HepG2 (cell line): ENCODE results near the gene VAV2. TPM values are rescaled to one million over a fixed set of nuclear protein-coding genes. Genes with fewer than 3 reads are reported as not detected.

Experiments used
- ESRRA ChIP-seq: sonication (generic); formaldehyde crosslinking; IDR thresholded peaks from 2 replicates; pipeline ENCODE4 v1.5.1; 2020; ENCODE audit warnings: mild to moderate bottlenecking, low read depth, missing genetic modification reagents
- HOXA3 ChIP-seq: sonication (generic); formaldehyde crosslinking; IDR thresholded peaks from 2 replicates; pipeline ENCODE4 v1.5.0; 2020; ENCODE audit warnings: missing genetic modification reagents
- HOXD1 ChIP-seq: sonication (generic); formaldehyde crosslinking; IDR thresholded peaks from 2 replicates; pipeline ENCODE4 v1.5.0; 2020; ENCODE audit warnings: missing genetic modification reagents
- KDM5A ChIP-seq: fragments of 200-600 bp; sonication (generic); IDR thresholded peaks from 2 replicates; pipeline ENCODE4 v1.7.0; 2018; ENCODE audit warnings: antibody characterized with exemption, mild to moderate bottlenecking, low read length, borderline replicate concordance
- NKX3-1 ChIP-seq: sonication (generic); formaldehyde crosslinking; IDR thresholded peaks from 2 replicates; pipeline ENCODE4 v1.5.0; 2020; ENCODE audit warnings: missing genetic modification reagents
- ZFAT ChIP-seq: sonication (generic); formaldehyde crosslinking; conservative IDR thresholded peaks from 2 replicates; pipeline ENCODE4 v1.8.1; 2023; ENCODE audit warnings: missing genetic modification reagents, inconsistent platforms
- ZFP36 ChIP-seq: fragments of 150-350 bp; IDR thresholded peaks from 2 replicates; pipeline ENCODE4 v1.6.1; 2018; ENCODE audit warnings: borderline replicate concordance, low read length, low read depth; ENCODE audit not compliant: partially characterized antibody
- ZNF337 ChIP-seq: sonication (generic); formaldehyde crosslinking; IDR thresholded peaks from 2 replicates; pipeline ENCODE4 v1.5.1; 2020; ENCODE audit warnings: missing genetic modification reagents, low read depth, mild to moderate bottlenecking, borderline replicate concordance
- ZNF431 ChIP-seq: sonication (generic); formaldehyde crosslinking; IDR thresholded peaks from 2 replicates; pipeline ENCODE4 v1.9.0; 2022; ENCODE audit warnings: missing genetic modification reagents, low read depth, mild to moderate bottlenecking, borderline replicate concordance
- ZNF510 ChIP-seq: sonication (generic); formaldehyde crosslinking; IDR thresholded peaks from 2 replicates; pipeline ENCODE4 v1.4.0; 2020; ENCODE audit warnings: low read depth, mild to moderate bottlenecking, missing genetic modification reagents
- ZNF543 ChIP-seq: sonication (generic); formaldehyde crosslinking; IDR thresholded peaks from 2 replicates; pipeline ENCODE4 v1.4.0; 2020; ENCODE audit warnings: mild to moderate bottlenecking, missing genetic modification reagents
- ZNF564 ChIP-seq: sonication (generic); formaldehyde crosslinking; IDR thresholded peaks from 2 replicates; pipeline ENCODE4 v1.8.1; 2023; ENCODE audit warnings: mild to moderate bottlenecking, missing genetic modification reagents
- ZSCAN25 ChIP-seq: sonication (generic); formaldehyde crosslinking; IDR thresholded peaks from 2 replicates; pipeline ENCODE4 v1.8.0; 2022; ENCODE audit warnings: mild to moderate bottlenecking, missing genetic modification reagents
- polyA plus RNA-seq, 8 experiments: library from polyadenylated mRNA; depleted of rRNA in 3 of 8; stranded (reverse) in 7 of 8; unstranded in 1 of 8; fragments of >200 nt; fragmentation: Illumina TruSeq in 4 of 8; extraction: Trizol in 4 of 8; gene quantifications; 2 replicates each; pipeline versions ENCODE4 v1.2.1 to v1.2.3, GENCODE V29; 2011 to 2016; ENCODE audit warnings: low read depth in 4 of 8, missing spikeins in 1 of 8, mixed read lengths in 1 of 8; ENCODE audit not compliant: insufficient read depth in 1 of 8
- total RNA-seq, 5 experiments: library from RNA; depleted of rRNA; stranded (reverse); fragments of >200 nt; fragmentation: Illumina TruSeq; extraction: Trizol; gene quantifications; 2 replicates each; pipeline ENCODE4 v1.2.3, GENCODE V29; 2016; ENCODE audit warnings: low read depth in 1 of 5
- TF ChIP-seq, protein P1 (sequence below): sonication (generic); formaldehyde crosslinking; IDR thresholded peaks from 2 replicates; pipeline ENCODE4 v1.5.1; 2020; ENCODE audit warnings: mild to moderate bottlenecking, moderate library complexity, missing genetic modification reagents
- TF ChIP-seq, protein P2 (sequence below): sonication (generic); formaldehyde crosslinking; IDR thresholded peaks from 2 replicates; pipeline ENCODE4 v1.4.0; 2020; ENCODE audit warnings: mild to moderate bottlenecking, missing genetic modification reagents
- TF ChIP-seq, protein P3 (sequence below): sonication (generic); formaldehyde crosslinking; IDR thresholded peaks from 2 replicates; pipeline ENCODE4 v1.4.0; 2020; ENCODE audit warnings: missing genetic modification reagents
- TF ChIP-seq, protein P4 (sequence below): sonication (generic); formaldehyde crosslinking; IDR thresholded peaks from 2 replicates; pipeline ENCODE4 v1.4.0; 2020; ENCODE audit warnings: mild to moderate bottlenecking, missing genetic modification reagents
- TF ChIP-seq, protein P5 (sequence below): sonication (generic); formaldehyde crosslinking; IDR thresholded peaks from 2 replicates; pipeline ENCODE4 v1.4.0; 2020; ENCODE audit warnings: missing genetic modification reagents

The VAV2 gene
- total and polyA plus RNA-seq, 2 of the 13 experiments (the other 11 are each of a cell fraction or from before 2014, with no cell fraction given) = 22.5 to 22.9 TPM

DNA sequence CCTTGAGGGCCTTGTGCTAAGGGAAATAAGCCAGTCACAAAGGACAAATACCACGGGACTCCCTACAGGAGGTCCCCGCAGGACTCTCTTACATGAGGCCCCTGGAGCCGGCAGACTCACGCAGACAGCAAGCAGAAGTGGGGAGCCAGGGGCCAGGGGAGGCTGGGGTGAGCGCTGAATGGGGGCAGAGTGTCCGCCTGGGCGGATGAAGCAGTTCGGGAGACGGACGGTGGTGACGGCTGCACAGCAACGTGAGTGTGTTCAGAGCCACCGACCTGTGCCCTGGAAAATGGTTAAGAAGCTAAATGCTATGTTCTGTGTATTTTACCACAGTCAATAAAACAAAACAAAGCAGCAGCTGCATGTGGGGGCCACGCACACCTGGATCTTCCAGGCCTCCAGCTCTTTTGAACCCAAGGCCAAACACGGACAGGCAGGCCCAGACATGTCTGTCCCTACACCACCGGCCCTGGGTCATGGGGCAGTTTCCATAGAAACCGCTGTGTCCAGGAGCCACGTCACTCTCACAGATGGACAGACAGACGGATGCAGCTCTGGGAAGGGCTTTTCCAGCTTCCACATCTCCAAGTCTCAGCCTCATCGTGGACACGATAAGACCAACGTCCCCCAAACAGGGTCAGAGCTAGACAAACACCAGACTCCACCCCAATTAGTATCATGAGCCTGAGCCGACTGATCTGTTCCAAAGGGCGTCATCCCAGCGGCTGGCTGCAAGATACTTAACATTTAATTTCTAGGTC is 103.9 kb downstream of the VAV2 start (continued):
- TF ChIP-seq, protein P1, sequence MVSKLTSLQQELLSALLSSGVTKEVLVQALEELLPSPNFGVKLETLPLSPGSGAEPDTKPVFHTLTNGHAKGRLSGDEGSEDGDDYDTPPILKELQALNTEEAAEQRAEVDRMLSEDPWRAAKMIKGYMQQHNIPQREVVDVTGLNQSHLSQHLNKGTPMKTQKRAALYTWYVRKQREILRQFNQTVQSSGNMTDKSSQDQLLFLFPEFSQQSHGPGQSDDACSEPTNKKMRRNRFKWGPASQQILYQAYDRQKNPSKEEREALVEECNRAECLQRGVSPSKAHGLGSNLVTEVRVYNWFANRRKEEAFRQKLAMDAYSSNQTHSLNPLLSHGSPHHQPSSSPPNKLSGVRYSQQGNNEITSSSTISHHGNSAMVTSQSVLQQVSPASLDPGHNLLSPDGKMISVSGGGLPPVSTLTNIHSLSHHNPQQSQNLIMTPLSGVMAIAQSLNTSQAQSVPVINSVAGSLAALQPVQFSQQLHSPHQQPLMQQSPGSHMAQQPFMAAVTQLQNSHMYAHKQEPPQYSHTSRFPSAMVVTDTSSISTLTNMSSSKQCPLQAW = peak; percentile 84
- TF ChIP-seq ZSCAN25 (CRISPR knock-in tag) = peak; percentile 96
- TF ChIP-seq ESRRA = 0 out of 2 replicates have a peak, but pooled peaks have one; percentile 63
- no peak for TF ChIP-seq ZFAT (CRISPR knock-in tag)
- TF ChIP-seq, protein P2, sequence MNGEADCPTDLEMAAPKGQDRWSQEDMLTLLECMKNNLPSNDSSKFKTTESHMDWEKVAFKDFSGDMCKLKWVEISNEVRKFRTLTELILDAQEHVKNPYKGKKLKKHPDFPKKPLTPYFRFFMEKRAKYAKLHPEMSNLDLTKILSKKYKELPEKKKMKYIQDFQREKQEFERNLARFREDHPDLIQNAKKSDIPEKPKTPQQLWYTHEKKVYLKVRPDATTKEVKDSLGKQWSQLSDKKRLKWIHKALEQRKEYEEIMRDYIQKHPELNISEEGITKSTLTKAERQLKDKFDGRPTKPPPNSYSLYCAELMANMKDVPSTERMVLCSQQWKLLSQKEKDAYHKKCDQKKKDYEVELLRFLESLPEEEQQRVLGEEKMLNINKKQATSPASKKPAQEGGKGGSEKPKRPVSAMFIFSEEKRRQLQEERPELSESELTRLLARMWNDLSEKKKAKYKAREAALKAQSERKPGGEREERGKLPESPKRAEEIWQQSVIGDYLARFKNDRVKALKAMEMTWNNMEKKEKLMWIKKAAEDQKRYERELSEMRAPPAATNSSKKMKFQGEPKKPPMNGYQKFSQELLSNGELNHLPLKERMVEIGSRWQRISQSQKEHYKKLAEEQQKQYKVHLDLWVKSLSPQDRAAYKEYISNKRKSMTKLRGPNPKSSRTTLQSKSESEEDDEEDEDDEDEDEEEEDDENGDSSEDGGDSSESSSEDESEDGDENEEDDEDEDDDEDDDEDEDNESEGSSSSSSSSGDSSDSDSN (CRISPR knock-in tag) = peak; percentile 53
- TF ChIP-seq HOXA3 (CRISPR knock-in tag) = peak; percentile 86
- TF ChIP-seq ZNF337 = no peak
- no peak for TF ChIP-seq ZNF564 (CRISPR knock-in tag)
- no peak for TF ChIP-seq ZFP36
- TF ChIP-seq ZNF431 = no peak
- TF ChIP-seq KDM5A = no peak
- TF ChIP-seq, protein P3, sequence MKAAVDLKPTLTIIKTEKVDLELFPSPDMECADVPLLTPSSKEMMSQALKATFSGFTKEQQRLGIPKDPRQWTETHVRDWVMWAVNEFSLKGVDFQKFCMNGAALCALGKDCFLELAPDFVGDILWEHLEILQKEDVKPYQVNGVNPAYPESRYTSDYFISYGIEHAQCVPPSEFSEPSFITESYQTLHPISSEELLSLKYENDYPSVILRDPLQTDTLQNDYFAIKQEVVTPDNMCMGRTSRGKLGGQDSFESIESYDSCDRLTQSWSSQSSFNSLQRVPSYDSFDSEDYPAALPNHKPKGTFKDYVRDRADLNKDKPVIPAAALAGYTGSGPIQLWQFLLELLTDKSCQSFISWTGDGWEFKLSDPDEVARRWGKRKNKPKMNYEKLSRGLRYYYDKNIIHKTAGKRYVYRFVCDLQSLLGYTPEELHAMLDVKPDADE (CRISPR knock-in tag) = no peak
- TF ChIP-seq, protein P4, sequence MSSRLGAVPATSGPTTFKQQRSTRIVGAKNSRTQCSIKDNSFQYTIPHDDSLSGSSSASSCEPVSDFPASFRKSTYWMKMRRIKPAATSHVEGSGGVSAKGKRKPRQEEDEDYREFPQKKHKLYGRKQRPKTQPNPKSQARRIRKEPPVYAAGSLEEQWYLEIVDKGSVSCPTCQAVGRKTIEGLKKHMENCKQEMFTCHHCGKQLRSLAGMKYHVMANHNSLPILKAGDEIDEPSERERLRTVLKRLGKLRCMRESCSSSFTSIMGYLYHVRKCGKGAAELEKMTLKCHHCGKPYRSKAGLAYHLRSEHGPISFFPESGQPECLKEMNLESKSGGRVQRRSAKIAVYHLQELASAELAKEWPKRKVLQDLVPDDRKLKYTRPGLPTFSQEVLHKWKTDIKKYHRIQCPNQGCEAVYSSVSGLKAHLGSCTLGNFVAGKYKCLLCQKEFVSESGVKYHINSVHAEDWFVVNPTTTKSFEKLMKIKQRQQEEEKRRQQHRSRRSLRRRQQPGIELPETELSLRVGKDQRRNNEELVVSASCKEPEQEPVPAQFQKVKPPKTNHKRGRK = no peak
- no peak for TF ChIP-seq ZNF510 (CRISPR knock-in tag)
- TF ChIP-seq, protein P5, sequence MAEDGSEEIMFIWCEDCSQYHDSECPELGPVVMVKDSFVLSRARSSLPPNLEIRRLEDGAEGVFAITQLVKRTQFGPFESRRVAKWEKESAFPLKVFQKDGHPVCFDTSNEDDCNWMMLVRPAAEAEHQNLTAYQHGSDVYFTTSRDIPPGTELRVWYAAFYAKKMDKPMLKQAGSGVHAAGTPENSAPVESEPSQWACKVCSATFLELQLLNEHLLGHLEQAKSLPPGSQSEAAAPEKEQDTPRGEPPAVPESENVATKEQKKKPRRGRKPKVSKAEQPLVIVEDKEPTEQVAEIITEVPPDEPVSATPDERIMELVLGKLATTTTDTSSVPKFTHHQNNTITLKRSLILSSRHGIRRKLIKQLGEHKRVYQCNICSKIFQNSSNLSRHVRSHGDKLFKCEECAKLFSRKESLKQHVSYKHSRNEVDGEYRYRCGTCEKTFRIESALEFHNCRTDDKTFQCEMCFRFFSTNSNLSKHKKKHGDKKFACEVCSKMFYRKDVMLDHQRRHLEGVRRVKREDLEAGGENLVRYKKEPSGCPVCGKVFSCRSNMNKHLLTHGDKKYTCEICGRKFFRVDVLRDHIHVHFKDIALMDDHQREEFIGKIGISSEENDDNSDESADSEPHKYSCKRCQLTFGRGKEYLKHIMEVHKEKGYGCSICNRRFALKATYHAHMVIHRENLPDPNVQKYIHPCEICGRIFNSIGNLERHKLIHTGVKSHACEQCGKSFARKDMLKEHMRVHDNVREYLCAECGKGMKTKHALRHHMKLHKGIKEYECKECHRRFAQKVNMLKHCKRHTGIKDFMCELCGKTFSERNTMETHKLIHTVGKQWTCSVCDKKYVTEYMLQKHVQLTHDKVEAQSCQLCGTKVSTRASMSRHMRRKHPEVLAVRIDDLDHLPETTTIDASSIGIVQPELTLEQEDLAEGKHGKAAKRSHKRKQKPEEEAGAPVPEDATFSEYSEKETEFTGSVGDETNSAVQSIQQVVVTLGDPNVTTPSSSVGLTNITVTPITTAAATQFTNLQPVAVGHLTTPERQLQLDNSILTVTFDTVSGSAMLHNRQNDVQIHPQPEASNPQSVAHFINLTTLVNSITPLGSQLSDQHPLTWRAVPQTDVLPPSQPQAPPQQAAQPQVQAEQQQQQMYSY = no peak
- TF ChIP-seq ZNF543 (CRISPR knock-in tag) = no peak; the same call in 1 of the 2 replicates
- TF ChIP-seq HOXD1 (CRISPR knock-in tag) = 0 out of 2 replicates have a peak, but pooled peaks have one; percentile 32
- no peak for TF ChIP-seq NKX3-1 (CRISPR knock-in tag)
